GM04504 (cell line): Measurements from ENCODE around the gene BHLHE41.

Source experiments
- DNase-seq: peaks from one replicate; pipeline ENCODE4 v3.0.0-alpha.2; 2012; ENCODE audit warnings: low read depth

The BHLHE41 gene

GRCh38 chr12:26113853-26114719 lies 10.8 kb downstream of the BHLHE41 start:
- peak; percentile 78 for DNase-seq

- DNase-seq = no peak
Observed at GRCh38 chr12:26113181-26113654, 11.6 kb downstream of the BHLHE41 start.

GRCh38 chr12:26112703-26113147 lies 12.1 kb downstream of the BHLHE41 start:
- no peak for DNase-seq

GRCh38 chr12:26112232-26112631 lies 12.6 kb downstream of the BHLHE41 start:
- no peak for DNase-seq

GRCh38 chr12:26109343-26109881 lies 15.4 kb downstream of the BHLHE41 start:
- no peak for DNase-seq

- DNase-seq = no peak
Observed at GRCh38 chr12:26108915-26109314, 15.9 kb downstream of the BHLHE41 start.

GRCh38 chr12:26106347-26106746 lies 18.5 kb downstream of the BHLHE41 start:
- DNase-seq = no peak

GRCh38 chr12:26102953-26103352 lies 21.9 kb downstream of the BHLHE41 start:
- DNase-seq = no peak

GRCh38 chr12:26101763-26102162 lies 23.1 kb downstream of the BHLHE41 start:
- no peak for DNase-seq

GRCh38 chr12:26101350-26101734 lies 23.5 kb downstream of the BHLHE41 start:
- no peak for DNase-seq

GRCh38 chr12:26100666-26101349 lies 24.0 kb downstream of the BHLHE41 start:
- no peak for DNase-seq

GRCh38 chr12:26097046-26097878 lies 27.6 kb downstream of the BHLHE41 start:
- DNase-seq = peak; percentile 43

GRCh38 chr12:26096036-26096435 lies 28.8 kb downstream of the BHLHE41 start:
- DNase-seq = no peak

- no peak for DNase-seq
Observed at GRCh38 chr12:26095186-26095585, 29.7 kb downstream of the BHLHE41 start.

- DNase-seq = no peak
Observed at GRCh38 chr12:26092346-26093105, 32.3 kb downstream of the BHLHE41 start.

- no peak for DNase-seq
Observed at GRCh38 chr12:26091822-26092221, 33.0 kb downstream of the BHLHE41 start.

GRCh38 chr12:26090836-26091510 lies 33.9 kb downstream of the BHLHE41 start:
- no peak for DNase-seq

GRCh38 chr12:26088998-26089397 lies 35.8 kb downstream of the BHLHE41 start:
- no peak for DNase-seq

GRCh38 chr12:26086936-26087335 lies 37.9 kb downstream of the BHLHE41 start:
- no peak for DNase-seq

GRCh38 chr12:26080911-26081310 lies 43.9 kb downstream of the BHLHE41 start:
- no peak for DNase-seq
